ENCODE results near the gene TGOLN2. TPM values are rescaled to one million over a fixed set of nuclear protein-coding genes. Genes with fewer than 3 reads are reported as not detected.

The TGOLN2 gene
- total and polyA plus RNA-seq, 5 donors: 29.9 to 82.6 (median 77.0) TPM

GRCh38 chr2:85307527-85307897 lies 20.3 kb downstream of the TGOLN2 start:
- no peak overlapping the region for H3K27ac ChIP-seq (ENCODE audit: low read length)
- H3K27me3 ChIP-seq (ENCODE audit: control insufficient read depth, insufficient read depth): no peaks in the 10 kb centered on the region
- no peaks in the 10 kb centered on the region for H3K9me3 ChIP-seq (ENCODE audit: control insufficient read depth, low read length)
- H3K4me1 ChIP-seq (ENCODE audit: control insufficient read depth, insufficient read depth, low read length): no peaks in the 10 kb centered on the region
- ATAC-seq: no peak
- no peak overlapping the region for H3K4me3 ChIP-seq (ENCODE audit: low read length)
- 79% methylated on average over 9 of the region's 9 CpGs for WGBS
- no peak for DNase-seq
- intact Hi-C loops (cut with DNase I): loop anchor here in 1 of 4 donors (5.0 kb wide), 1 partner anchor 240 kb away; no protein-coding TSS in a partner anchor

- no peaks in the 10 kb centered on the region for H3K4me1 ChIP-seq (ENCODE audit: control insufficient read depth, insufficient read depth, low read length)
- intact Hi-C loops (cut with DNase I): no loop called here
- no peak overlapping the region for H3K4me3 ChIP-seq (ENCODE audit: low read length)
- no peaks in the 10 kb centered on the region for H3K9me3 ChIP-seq (ENCODE audit: control insufficient read depth, low read length)
- WGBS: 87% methylated on average over 28 of the region's 28 CpGs
- H3K27me3 ChIP-seq (ENCODE audit: control insufficient read depth, insufficient read depth): no peaks in the 10 kb centered on the region
- no peak for ATAC-seq
- no peak overlapping the region for H3K27ac ChIP-seq (ENCODE audit: low read length)
- no peak for DNase-seq
These were observed 23.8 kb downstream of the TGOLN2 start for GRCh38 chr2:85303780-85304531.

- H3K4me3 ChIP-seq (ENCODE audit: low read length): no peak overlapping the region
- intact Hi-C loops (cut with DNase I): no loop called here
These were observed 25.7 kb downstream of the TGOLN2 start for GRCh38 chr2:85302121-85302520.

GRCh38 chr2:85291425-85292023 lies 36.3 kb downstream of the TGOLN2 start:
- ATAC-seq (no peak), DNase-seq (no peak)
- intact Hi-C loops (cut with DNase I): no loop called here
- Histone ChIP-seq H3K27ac (ENCODE audit: low read length) (peak overlapping the region; percentile 75), H3K27me3 (ENCODE audit: control insufficient read depth, insufficient read depth) (no peaks in the 10 kb centered on the region), H3K9me3 (ENCODE audit: control insufficient read depth, low read length) (no peaks in the 10 kb centered on the region), H3K4me1 (ENCODE audit: control insufficient read depth, insufficient read depth, low read length) (no peaks in the 10 kb centered on the region), H3K4me3 (ENCODE audit: low read length) (no peak overlapping the region)
- 68% methylated on average over 4 of the region's 4 CpGs for WGBS

More at GRCh38 chr2:85302121-85302520, 25.7 kb downstream of the TGOLN2 start:
- WGBS: 62% methylated on average over 6 of the region's 6 CpGs
- peak; percentile 30 to 46 for ATAC-seq
- Histone ChIP-seq H3K27me3 (ENCODE audit: control insufficient read depth, insufficient read depth) (no peaks in the 10 kb centered on the region), H3K9me3 (ENCODE audit: control insufficient read depth, low read length) (no peaks in the 10 kb centered on the region), H3K4me1 (ENCODE audit: control insufficient read depth, insufficient read depth, low read length) (no peaks in the 10 kb centered on the region), H3K27ac (ENCODE audit: low read length) (no peak overlapping the region)
- DNase-seq: no peak

GRCh38 chr2:85288244-85288725 lies 39.5 kb downstream of the TGOLN2 start:
- WGBS: 80% methylated on average over 10 of the region's 10 CpGs
- no peaks in the 10 kb centered on the region for H3K4me1 ChIP-seq (ENCODE audit: control insufficient read depth, insufficient read depth, low read length)
- intact Hi-C loops (cut with DNase I): loop anchor here in 3 of 4 donors (5.0 kb wide), 1 partner anchor 156 kb away; the partner anchor contains the start of gene TCF7L1 (in 3 of the 3)
- H3K27ac ChIP-seq (ENCODE audit: low read length): no peak overlapping the region
- no peak for DNase-seq
- no peak for ATAC-seq
- H3K4me3 ChIP-seq (ENCODE audit: low read length): no peak overlapping the region
- no peaks in the 10 kb centered on the region for H3K9me3 ChIP-seq (ENCODE audit: control insufficient read depth, low read length)
- H3K27me3 ChIP-seq (ENCODE audit: control insufficient read depth, insufficient read depth): no peaks in the 10 kb centered on the region

- no peak for DNase-seq
- no peak overlapping the region for H3K27ac ChIP-seq (ENCODE audit: low read length)
- H3K4me1 ChIP-seq (ENCODE audit: control insufficient read depth, insufficient read depth, low read length): no peaks in the 10 kb centered on the region
- no peak for ATAC-seq
- intact Hi-C loops (cut with DNase I): loop anchor here in 3 of 4 donors (5.0 kb wide), 1 partner anchor 155 kb away; the partner anchor contains the start of gene TCF7L1 (in 3 of the 3)
- 93% methylated on average over 7 of the region's 7 CpGs for WGBS
- no peaks in the 10 kb centered on the region for H3K27me3 ChIP-seq (ENCODE audit: control insufficient read depth, insufficient read depth)
- H3K9me3 ChIP-seq (ENCODE audit: control insufficient read depth, low read length): no peaks in the 10 kb centered on the region
- no peak overlapping the region for H3K4me3 ChIP-seq (ENCODE audit: low read length)
These were observed 40.1 kb downstream of the TGOLN2 start for GRCh38 chr2:85287721-85288120.

GRCh38 chr2:85286918-85287317 lies 40.9 kb downstream of the TGOLN2 start:
- H3K4me3 ChIP-seq (ENCODE audit: low read length): no peak overlapping the region
- 49% methylated on average over 8 of the region's 8 CpGs for WGBS
- H3K9me3 ChIP-seq (ENCODE audit: control insufficient read depth, low read length): no peaks in the 10 kb centered on the region
- no peak overlapping the region for H3K27ac ChIP-seq (ENCODE audit: low read length)
- intact Hi-C loops (cut with DNase I): loop anchor here in 3 of 4 donors (5.0 kb wide), 1 partner anchor 155 kb away; the partner anchor contains the start of gene TCF7L1 (in 3 of the 3)
- no peaks in the 10 kb centered on the region for H3K4me1 ChIP-seq (ENCODE audit: control insufficient read depth, insufficient read depth, low read length)
- DNase-seq (no peak), ATAC-seq (no peak)
- no peaks in the 10 kb centered on the region for H3K27me3 ChIP-seq (ENCODE audit: control insufficient read depth, insufficient read depth)

DNA sequence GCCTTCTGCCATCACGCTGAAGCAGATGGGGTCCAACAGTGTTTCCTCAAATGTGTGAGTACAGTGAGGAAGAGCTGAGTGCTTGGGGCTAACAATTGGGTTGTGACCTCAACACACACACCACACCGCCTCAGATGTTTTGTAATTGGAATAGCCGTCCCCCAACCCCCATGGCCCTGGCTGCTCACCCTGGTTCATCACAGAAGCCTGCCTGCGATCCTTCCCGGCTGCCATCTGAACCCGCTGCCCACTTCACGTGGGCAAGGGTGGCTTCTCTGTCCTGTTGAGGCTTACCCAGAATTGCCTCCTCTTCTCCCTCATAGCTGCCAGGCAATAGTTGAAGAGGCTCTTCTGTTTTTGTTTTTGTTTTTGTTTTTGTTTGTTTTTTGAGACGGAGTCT lies 44.1 kb downstream of the TGOLN2 start:
- no peaks in the 10 kb centered on the region for H3K27me3 ChIP-seq (ENCODE audit: control insufficient read depth, insufficient read depth)
- 93% methylated on average over 8 of the region's 8 CpGs for WGBS
- H3K4me3 ChIP-seq (ENCODE audit: low read length): no peak overlapping the region
- ATAC-seq (no peak), DNase-seq (no peak)
- H3K27ac ChIP-seq (ENCODE audit: low read length): no peak overlapping the region
- H3K4me1 ChIP-seq (ENCODE audit: control insufficient read depth, insufficient read depth, low read length): peaks cover 2% of the 10 kb centered on the region
- no peaks in the 10 kb centered on the region for H3K9me3 ChIP-seq (ENCODE audit: control insufficient read depth, low read length)
- intact Hi-C loops (cut with DNase I): no loop called here

DNA sequence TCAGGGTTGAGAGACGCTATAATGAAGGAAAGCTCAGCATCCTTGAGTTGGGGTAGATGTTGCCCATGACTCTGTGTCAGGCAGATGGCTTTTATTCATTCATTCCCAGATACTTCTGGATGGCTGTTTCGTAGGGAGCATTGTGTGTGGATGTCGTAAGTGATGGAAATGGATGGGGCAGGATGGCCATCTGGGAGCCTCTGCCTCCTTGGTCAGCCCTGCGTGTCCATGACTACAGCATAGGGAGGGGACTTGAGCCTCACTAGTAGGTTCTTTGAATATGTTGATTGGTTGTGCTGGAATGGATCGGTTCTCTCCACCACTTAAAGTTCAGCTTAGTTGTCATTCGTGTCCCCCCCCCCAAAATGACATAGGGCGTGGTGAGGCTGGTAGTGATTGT lies 44.9 kb downstream of the TGOLN2 start:
- 93% methylated on average over 7 of the region's 7 CpGs for WGBS
- peaks cover 4% of the 10 kb centered on the region for H3K4me1 ChIP-seq (ENCODE audit: control insufficient read depth, insufficient read depth, low read length)
- no peaks in the 10 kb centered on the region for H3K27me3 ChIP-seq (ENCODE audit: control insufficient read depth, insufficient read depth)
- no peak for ATAC-seq
- no peak overlapping the region for H3K27ac ChIP-seq (ENCODE audit: low read length)
- intact Hi-C loops (cut with DNase I): no loop called here
- DNase-seq: no peak
- H3K4me3 ChIP-seq (ENCODE audit: low read length): no peak overlapping the region
- no peaks in the 10 kb centered on the region for H3K9me3 ChIP-seq (ENCODE audit: control insufficient read depth, low read length)

GRCh38 chr2:85281553-85281952 lies 46.2 kb downstream of the TGOLN2 start:
- H3K9me3 ChIP-seq (ENCODE audit: control insufficient read depth, low read length): no peaks in the 10 kb centered on the region
- H3K27me3 ChIP-seq (ENCODE audit: control insufficient read depth, insufficient read depth): no peaks in the 10 kb centered on the region
- WGBS: 77% methylated on average over 6 of the region's 6 CpGs
- H3K4me1 ChIP-seq (ENCODE audit: control insufficient read depth, insufficient read depth, low read length): peaks cover 13% of the 10 kb centered on the region
- H3K27ac ChIP-seq (ENCODE audit: low read length): no peak overlapping the region
- intact Hi-C loops (cut with DNase I): no loop called here
- no peak for ATAC-seq
- no peak for DNase-seq
- H3K4me3 ChIP-seq (ENCODE audit: low read length): no peak overlapping the region

DNA sequence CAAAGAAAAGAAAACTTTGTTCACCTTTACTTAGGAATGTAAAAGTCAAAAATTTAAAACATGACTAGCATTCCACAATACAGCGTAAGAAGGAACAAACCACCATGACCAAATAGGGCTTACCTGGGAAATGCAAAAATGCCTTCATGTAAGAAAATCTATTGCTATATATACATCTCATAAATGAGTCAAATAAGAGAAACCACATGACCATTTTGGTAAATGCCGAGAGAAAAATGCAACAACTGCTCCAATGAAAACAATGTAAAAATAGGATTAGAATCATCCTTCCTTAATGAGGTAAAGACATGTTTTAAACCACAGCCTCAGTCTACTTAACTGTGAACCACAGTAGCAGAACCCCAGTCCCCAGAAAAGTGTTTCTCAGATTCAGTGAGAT lies 49.4 kb downstream of the TGOLN2 start:
- Histone ChIP-seq H3K4me1 (ENCODE audit: control insufficient read depth, insufficient read depth, low read length) (peaks cover 13% of the 10 kb centered on the region), H3K27ac (ENCODE audit: low read length) (no peak overlapping the region), H3K9me3 (ENCODE audit: control insufficient read depth, low read length) (no peaks in the 10 kb centered on the region), H3K4me3 (ENCODE audit: low read length) (no peak overlapping the region), H3K27me3 (ENCODE audit: control insufficient read depth, insufficient read depth) (no peaks in the 10 kb centered on the region)
- 61% methylated on average over 2 of the region's 2 CpGs for WGBS
- intact Hi-C loops (cut with DNase I): no loop called here
- no peak for ATAC-seq
- no peak for DNase-seq
